ENCODE results near the gene MAD1L1. TPM values are rescaled to one million over a fixed set of nuclear protein-coding genes. Genes with fewer than 3 reads are reported as not detected.
A peak's percentile ranks its signal among the peaks of the same experiment; 100 is the strongest.

MAD1L1 gene
- total RNA-seq, 2 experiments from 2014 or later: 157 to 160 TPM

DNA sequence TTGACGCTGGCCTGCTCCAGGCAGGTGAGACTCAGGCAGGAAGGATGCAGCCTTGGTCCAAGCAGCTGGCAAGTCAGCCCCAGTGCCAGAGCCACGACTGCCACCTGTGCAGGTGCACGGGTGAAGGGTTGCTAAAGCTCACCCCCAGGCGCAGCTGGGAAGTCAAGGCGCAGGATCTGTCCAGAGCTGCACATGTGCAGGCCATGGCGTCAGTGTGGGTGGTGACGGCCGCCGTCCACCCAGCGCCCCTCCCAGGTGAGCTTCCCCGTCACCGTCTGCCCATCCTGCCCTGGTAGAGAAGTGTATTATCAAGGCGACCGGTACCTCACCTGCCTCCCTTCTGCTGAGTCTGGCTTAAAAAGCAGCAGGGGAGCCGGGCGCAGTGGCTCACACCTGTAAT is 110.1 kb downstream of the MAD1L1 start:
- Histone ChIP-seq H3K9me3 (ENCODE audit: control insufficient read depth in 1 of 2, insufficient read depth in 1 of 2, low read length in 2 of 2) (no peaks in the 10 kb centered on the region), H3K27ac (ENCODE audit: low read depth in 1 of 2, low read length in 2 of 2) (no peak overlapping the region), H3K4me3 (ENCODE audit: low read length) (no peak overlapping the region), H3K27me3 (ENCODE audit: control insufficient read depth in 1 of 2, insufficient read depth in 2 of 2, low read length in 2 of 2) (no peaks in the 10 kb centered on the region), H3K4me1 (ENCODE audit: insufficient read depth, low read length) (peaks cover 24% of the 10 kb centered on the region), H3K36me3 (ENCODE audit: insufficient read depth, low read length) (no peaks in the 10 kb centered on the region)
- Mint-ChIP-seq H3K9me3 (no peaks in the 10 kb centered on the region), H3K36me3 (ENCODE audit: low read depth) (no peaks in the 10 kb centered on the region), H3K4me3 (no peak overlapping the region), H3K27ac (no peak overlapping the region), H3K4me1 (ENCODE audit: low read depth) (peaks cover 15% of the 10 kb centered on the region), H3K27me3 (no peaks in the 10 kb centered on the region)
- TF ChIP-seq, protein P1, sequence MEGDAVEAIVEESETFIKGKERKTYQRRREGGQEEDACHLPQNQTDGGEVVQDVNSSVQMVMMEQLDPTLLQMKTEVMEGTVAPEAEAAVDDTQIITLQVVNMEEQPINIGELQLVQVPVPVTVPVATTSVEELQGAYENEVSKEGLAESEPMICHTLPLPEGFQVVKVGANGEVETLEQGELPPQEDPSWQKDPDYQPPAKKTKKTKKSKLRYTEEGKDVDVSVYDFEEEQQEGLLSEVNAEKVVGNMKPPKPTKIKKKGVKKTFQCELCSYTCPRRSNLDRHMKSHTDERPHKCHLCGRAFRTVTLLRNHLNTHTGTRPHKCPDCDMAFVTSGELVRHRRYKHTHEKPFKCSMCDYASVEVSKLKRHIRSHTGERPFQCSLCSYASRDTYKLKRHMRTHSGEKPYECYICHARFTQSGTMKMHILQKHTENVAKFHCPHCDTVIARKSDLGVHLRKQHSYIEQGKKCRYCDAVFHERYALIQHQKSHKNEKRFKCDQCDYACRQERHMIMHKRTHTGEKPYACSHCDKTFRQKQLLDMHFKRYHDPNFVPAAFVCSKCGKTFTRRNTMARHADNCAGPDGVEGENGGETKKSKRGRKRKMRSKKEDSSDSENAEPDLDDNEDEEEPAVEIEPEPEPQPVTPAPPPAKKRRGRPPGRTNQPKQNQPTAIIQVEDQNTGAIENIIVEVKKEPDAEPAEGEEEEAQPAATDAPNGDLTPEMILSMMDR (IDR thresholded peaks at IDR 0.05): no peak
- POLR2A ChIA-PET: no interaction called here
- ATAC-seq (ENCODE audit: poor library complexity): no peak
- intact Hi-C loops (cut with DNase I, micrococcal nuclease): no loop called here
- DNase-seq: no peak
- CTCF ChIA-PET: no interaction called here

DNA sequence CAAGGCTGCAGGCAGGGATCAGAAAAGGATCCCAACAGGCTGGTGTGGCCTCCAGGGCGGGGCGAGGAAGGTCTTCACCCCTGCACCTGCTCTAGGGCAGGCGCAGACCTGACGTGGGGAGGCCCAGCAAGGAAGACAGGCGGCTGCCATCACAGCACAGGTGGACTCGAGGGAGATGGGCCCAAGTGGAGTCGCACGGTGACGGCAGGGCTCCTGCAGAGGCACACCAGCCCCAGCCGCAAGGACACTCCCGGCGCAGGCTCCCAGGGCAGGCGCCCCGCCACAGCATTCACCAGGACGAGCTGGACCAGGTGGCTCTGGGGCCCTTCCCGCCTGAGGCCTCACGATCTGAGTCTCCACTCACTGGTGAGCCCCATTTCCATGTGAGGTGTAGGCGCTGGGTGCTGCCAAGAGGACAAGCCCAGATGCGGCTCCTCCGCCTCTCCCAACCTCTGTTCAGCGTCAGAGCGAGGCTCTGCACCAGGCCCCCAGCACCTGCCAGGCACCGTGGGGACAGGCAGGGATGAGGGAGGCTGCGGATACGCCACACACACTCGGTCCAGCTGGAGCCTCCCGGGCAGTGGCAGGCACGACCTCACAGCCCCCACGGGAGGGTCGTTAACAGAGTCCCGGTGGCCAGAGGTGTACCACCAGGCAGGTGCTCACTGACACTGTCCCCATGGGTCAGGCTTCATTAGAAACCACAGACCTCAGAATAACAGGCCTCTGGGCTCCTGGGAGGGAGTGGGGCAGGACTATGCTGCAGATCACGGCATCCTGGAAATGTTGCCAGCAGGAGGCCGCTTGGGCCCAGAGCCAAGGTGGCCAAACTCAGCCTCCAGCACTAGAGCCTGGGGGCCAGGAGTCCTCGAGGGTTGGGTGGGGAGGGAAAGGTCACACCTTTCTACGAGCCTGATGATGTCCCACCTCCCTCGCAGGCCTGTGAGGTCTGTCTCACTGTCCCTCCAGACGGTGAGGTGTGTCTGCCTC is 111.6 kb downstream of the MAD1L1 start:
- peaks cover 24% of the 10 kb centered on the region for H3K4me1 ChIP-seq (ENCODE audit: insufficient read depth, low read length)
- ChIA-PET CTCF (no interaction called here), POLR2A (no interaction called here)
- no peaks in the 10 kb centered on the region for H3K27me3 ChIP-seq (ENCODE audit: control insufficient read depth in 1 of 2, insufficient read depth in 2 of 2, low read length in 2 of 2)
- ATAC-seq (ENCODE audit: poor library complexity) (no peak), DNase-seq (no peak)
- no peaks in the 10 kb centered on the region for H3K9me3 ChIP-seq (ENCODE audit: control insufficient read depth in 1 of 2, insufficient read depth in 1 of 2, low read length in 2 of 2)
- Mint-ChIP-seq H3K36me3 (ENCODE audit: low read depth) (no peaks in the 10 kb centered on the region), H3K9me3 (no peaks in the 10 kb centered on the region), H3K4me3 (no peak overlapping the region), H3K27me3 (no peaks in the 10 kb centered on the region), H3K4me1 (ENCODE audit: low read depth) (peaks cover 21% of the 10 kb centered on the region), H3K27ac (peak overlapping the region; percentile 78)
- intact Hi-C loops (cut with DNase I, micrococcal nuclease): no loop called here
- no peak overlapping the region for H3K4me3 ChIP-seq (ENCODE audit: low read length)
- no peaks in the 10 kb centered on the region for H3K36me3 ChIP-seq (ENCODE audit: insufficient read depth, low read length)
- TF ChIP-seq, protein P1 (IDR thresholded peaks at IDR 0.05): no peak
- no peak overlapping the region for H3K27ac ChIP-seq (ENCODE audit: low read depth in 1 of 2, low read length in 2 of 2)

DNA sequence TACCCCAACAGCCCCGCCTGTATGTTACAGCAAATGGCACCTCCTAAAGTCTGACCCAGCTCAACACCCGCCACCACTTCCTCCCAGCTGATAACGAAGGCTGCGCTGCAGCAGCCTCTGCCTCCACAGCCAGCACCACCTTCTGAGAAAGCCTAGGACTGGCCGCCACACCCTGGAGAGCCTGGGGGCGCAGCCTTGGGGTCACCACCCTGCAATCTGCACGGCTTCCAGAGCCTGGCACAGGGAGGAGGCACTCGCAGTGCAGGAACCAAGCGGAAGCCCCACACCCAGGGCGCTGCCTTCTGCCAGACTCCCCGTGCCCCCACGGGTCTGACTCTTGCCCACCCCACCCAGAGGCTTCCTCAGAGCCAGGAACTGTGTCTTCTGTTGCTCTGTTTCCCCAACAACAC is 112.5 kb downstream of the MAD1L1 start:
- DNase-seq: peak; percentile 12 to 84 (median 45)
- H3K4me1 ChIP-seq (ENCODE audit: insufficient read depth, low read length): peaks cover 24% of the 10 kb centered on the region
- no peaks in the 10 kb centered on the region for H3K9me3 Mint-ChIP-seq
- ChIA-PET CTCF (no interaction called here), POLR2A (interaction anchor here (0.6 to 1.4 kb wide), 3 partner anchors 21 to 193 kb away, joined by 3 to 4 read pairs (median 3); no protein-coding TSS in a partner anchor)
- H3K36me3 ChIP-seq (ENCODE audit: insufficient read depth, low read length): no peaks in the 10 kb centered on the region
- ATAC-seq (ENCODE audit: poor library complexity): peak; percentile 95
- H3K4me3 Mint-ChIP-seq: peak overlapping the region; percentile 57
- H3K4me1 Mint-ChIP-seq (ENCODE audit: low read depth): peaks cover 21% of the 10 kb centered on the region
- no peaks in the 10 kb centered on the region for H3K27me3 ChIP-seq (ENCODE audit: control insufficient read depth in 1 of 2, insufficient read depth in 2 of 2, low read length in 2 of 2)
- no peak overlapping the region for H3K4me3 ChIP-seq (ENCODE audit: low read length)
- H3K27ac Mint-ChIP-seq: peak overlapping the region; percentile 78
- peak overlapping the region in 1 of 2 donors; percentile 24 for H3K27ac ChIP-seq (ENCODE audit: low read depth in 1 of 2, low read length in 2 of 2)
- intact Hi-C loops (cut with DNase I, micrococcal nuclease): no loop called here
- TF ChIP-seq, protein P1 (IDR thresholded peaks at IDR 0.05): no peak
- no peaks in the 10 kb centered on the region for H3K36me3 Mint-ChIP-seq (ENCODE audit: low read depth)
- no peaks in the 10 kb centered on the region for H3K9me3 ChIP-seq (ENCODE audit: control insufficient read depth in 1 of 2, insufficient read depth in 1 of 2, low read length in 2 of 2)
- H3K27me3 Mint-ChIP-seq: no peaks in the 10 kb centered on the region
